WTC11 (cell line): ENCODE data around the gene WDR49. TPM values are rescaled to one million over a fixed set of nuclear protein-coding genes. Genes with fewer than 3 reads are reported as not detected.

Experiments
- ATAC-seq: fragments of 200-7000 bp; cut with Tn5 transposase; 2 replicates; pipeline ENCODE4 v1.10.0; 2021; ENCODE audit warnings: mild to moderate bottlenecking, moderate library complexity
- CTCF ChIA-PET: fragments of 300-600 bp; sonication (Branson Sonifier 250); formaldehyde crosslinking; loops from one replicate; lab custom pipeline; 2021; ENCODE audit warnings: antibody characterized with exemption; lab: Charles Lee
- POLR2A ChIA-PET: fragments of 350-600 bp; sonication (Branson Sonifier 250); formaldehyde crosslinking; loops from one replicate; lab custom pipeline; 2021; ENCODE audit warnings: antibody characterized with exemption; lab: Charles Lee
- DNase-seq: peaks from one replicate; pipeline ENCODE4 v3.0.0; 2021; ENCODE audit warnings: low spot score
- H3K27ac Mint-ChIP-seq: 2 replicates; pipeline ENCODE4 v1.8.0; 2021; ENCODE audit warnings: mixed read lengths
- H3K27me3 Mint-ChIP-seq: 2 replicates; pipeline ENCODE4 v1.8.0; 2021; ENCODE audit warnings: low read depth, mild to moderate bottlenecking, moderate library complexity, mixed read lengths
- H3K36me3 Mint-ChIP-seq: 2 replicates; pipeline ENCODE4 v1.8.0; 2021; ENCODE audit warnings: mixed read lengths
- H3K4me1 Mint-ChIP-seq: 2 replicates; pipeline ENCODE4 v1.8.0; 2022; ENCODE audit warnings: mixed read lengths
- H3K4me3 Mint-ChIP-seq: 2 replicates; pipeline ENCODE4 v1.8.0; 2021; ENCODE audit warnings: mild to moderate bottlenecking, moderate library complexity, mixed read lengths
- H3K9me3 Mint-ChIP-seq: 2 replicates; pipeline ENCODE4 v1.8.0; 2021; ENCODE audit warnings: mixed read lengths
- CREB1 ChIP-seq: sonication (generic); formaldehyde crosslinking; IDR thresholded peaks from 2 replicates; pipeline ENCODE4 v1.8.0; 2023; ENCODE audit warnings: mild to moderate bottlenecking, missing genetic modification reagents
- E2F5 ChIP-seq: sonication (generic); formaldehyde crosslinking; IDR thresholded peaks from 2 replicates; pipeline ENCODE4 v1.8.1; 2022; ENCODE audit warnings: mild to moderate bottlenecking, moderate library complexity, missing genetic modification reagents
- EMX1 ChIP-seq: fragments of 250-450 bp; sonication (Bioruptor Pico); IDR thresholded peaks from 2 replicates; pipeline ENCODE4 v1.8.0; 2021; ENCODE audit warnings: mild to moderate bottlenecking
- ESRRA ChIP-seq: sonication (generic); formaldehyde crosslinking; IDR thresholded peaks from 2 replicates; pipeline ENCODE4 v1.8.1; 2022; ENCODE audit warnings: mild to moderate bottlenecking, missing genetic modification reagents, borderline replicate concordance
- ETV6 ChIP-seq: sonication (generic); formaldehyde crosslinking; IDR thresholded peaks from 2 replicates; pipeline ENCODE4 v1.8.1; 2022; ENCODE audit warnings: mild to moderate bottlenecking, missing genetic modification reagents
- FOXK1 ChIP-seq: sonication (generic); formaldehyde crosslinking; IDR thresholded peaks from 2 replicates; pipeline ENCODE4 v1.8.0; 2022; ENCODE audit warnings: mild to moderate bottlenecking, moderate library complexity, missing genetic modification reagents
- FOXP1 ChIP-seq: sonication (generic); formaldehyde crosslinking; IDR thresholded peaks from 2 replicates; pipeline ENCODE4 v1.8.0; 2022; ENCODE audit warnings: missing genetic modification reagents, mild to moderate bottlenecking, moderate library complexity, borderline replicate concordance
- FOXP4 ChIP-seq: sonication (generic); formaldehyde crosslinking; IDR thresholded peaks from 2 replicates; pipeline ENCODE4 v1.8.0; 2022; ENCODE audit warnings: mild to moderate bottlenecking, missing genetic modification reagents
- GABPB1 ChIP-seq: sonication (generic); formaldehyde crosslinking; IDR thresholded peaks from 2 replicates; pipeline ENCODE4 v1.8.1; 2023; ENCODE audit warnings: mild to moderate bottlenecking, missing genetic modification reagents
- GRHL2 ChIP-seq: fragments of 250-450 bp; sonication (Bioruptor Pico); IDR thresholded peaks from 2 replicates; pipeline ENCODE4 v1.8.0; 2022; ENCODE audit warnings: mild to moderate bottlenecking, moderate library complexity; ENCODE audit not compliant: insufficient replicate concordance, severe bottlenecking
- JUN ChIP-seq: sonication (generic); formaldehyde crosslinking; IDR thresholded peaks from 2 replicates; pipeline ENCODE4 v1.8.0; 2023; ENCODE audit warnings: mild to moderate bottlenecking, missing genetic modification reagents
- MLX ChIP-seq: sonication (generic); formaldehyde crosslinking; IDR thresholded peaks from 2 replicates; pipeline ENCODE4 v1.8.1; 2023; ENCODE audit warnings: mild to moderate bottlenecking, missing genetic modification reagents, moderate library complexity
- NFATC4 ChIP-seq: fragments of 250-450 bp; sonication (Bioruptor Pico); IDR thresholded peaks from 2 replicates; pipeline ENCODE4 v1.9.0; 2021; ENCODE audit warnings: mild to moderate bottlenecking
- PREB ChIP-seq: sonication (generic); formaldehyde crosslinking; IDR thresholded peaks from 2 replicates; pipeline ENCODE4 v1.8.1; 2022; ENCODE audit warnings: mild to moderate bottlenecking, missing genetic modification reagents, moderate library complexity, borderline replicate concordance
- PRRX2 ChIP-seq: fragments of 250-450 bp; sonication (Bioruptor Pico); IDR thresholded peaks from 2 replicates; pipeline ENCODE4 v1.8.0; 2021; ENCODE audit warnings: mild to moderate bottlenecking
- SMAD4 ChIP-seq: sonication (generic); formaldehyde crosslinking; IDR thresholded peaks from 2 replicates; pipeline ENCODE4 v1.8.0; 2022; ENCODE audit warnings: mild to moderate bottlenecking, missing genetic modification reagents
- SOX15 ChIP-seq: fragments of 250-450 bp; sonication (Bioruptor Pico); IDR thresholded peaks from 2 replicates; pipeline ENCODE4 v1.9.0; 2021; ENCODE audit warnings: mild to moderate bottlenecking
- TP53 ChIP-seq: sonication (generic); formaldehyde crosslinking; IDR thresholded peaks from 2 replicates; pipeline ENCODE4 v1.8.1; 2023; ENCODE audit warnings: mild to moderate bottlenecking, missing genetic modification reagents
- ZMAT4 ChIP-seq: fragments of 250-450 bp; sonication (Bioruptor Pico); IDR thresholded peaks from 2 replicates; pipeline ENCODE4 v1.9.0; 2021; ENCODE audit warnings: mild to moderate bottlenecking
- ZNF121 ChIP-seq: sonication (generic); formaldehyde crosslinking; IDR thresholded peaks from 2 replicates; pipeline ENCODE4 v1.8.0; 2023; ENCODE audit warnings: missing genetic modification reagents
- ZNF232 ChIP-seq: sonication (generic); formaldehyde crosslinking; IDR thresholded peaks from 2 replicates; pipeline ENCODE4 v1.8.0; 2022; ENCODE audit warnings: mild to moderate bottlenecking, missing genetic modification reagents
- ZNF512 ChIP-seq: sonication (generic); formaldehyde crosslinking; IDR thresholded peaks from 2 replicates; pipeline ENCODE4 v1.8.1; 2022; ENCODE audit warnings: missing genetic modification reagents, borderline replicate concordance
- total RNA-seq: library from RNA; stranded (reverse); gene quantifications from 3 replicates; pipeline ENCODE4 v1.2.3, GENCODE V29; 2021

The WDR49 gene
- total RNA-seq, 1 experiment from 2014 or later: 0.92 TPM

GRCh38 chr3:167644611-167645010, 9.1 kb downstream of the WDR49 start:
- H3K9me3 Mint-ChIP-seq: peaks cover 12% of the 10 kb centered on the region
- H3K27ac Mint-ChIP-seq: no peak overlapping the region
- H3K4me1 Mint-ChIP-seq: peaks cover 6% of the 10 kb centered on the region
- peaks cover 3% of the 10 kb centered on the region for H3K36me3 Mint-ChIP-seq
- TF ChIP-seq CREB1 (no peak), GRHL2 (CRISPR knock-in tag) (no peak), MLX (CRISPR knock-in tag) (no peak), PREB (CRISPR knock-in tag) (no peak), ZNF512 (no peak)
- DNase-seq: no peak
- H3K27me3 Mint-ChIP-seq: no peaks in the 10 kb centered on the region
- H3K4me3 Mint-ChIP-seq: no peak overlapping the region
- POLR2A ChIA-PET: no interaction called here
- CTCF ChIA-PET: no interaction called here
- no peak for ATAC-seq

GRCh38 chr3:167631471-167631870, 22.3 kb downstream of the WDR49 start:
- ATAC-seq: no peak
- no peak overlapping the region for H3K4me3 Mint-ChIP-seq
- peaks cover 3% of the 10 kb centered on the region for H3K9me3 Mint-ChIP-seq
- CTCF ChIA-PET: no interaction called here
- TF ChIP-seq ZMAT4: no peak
- no peak for TF ChIP-seq TP53 (CRISPR knock-in tag)
- no peak for TF ChIP-seq SOX15
- no peak for TF ChIP-seq ZNF121 (CRISPR knock-in tag)
- TF ChIP-seq FOXP1 (CRISPR knock-in tag): no peak
- no peak for TF ChIP-seq PRRX2 (CRISPR knock-in tag)
- TF ChIP-seq ESRRA (CRISPR knock-in tag): no peak
- no peak for TF ChIP-seq JUN (CRISPR knock-in tag)
- TF ChIP-seq GABPB1: no peak
- TF ChIP-seq SMAD4 (CRISPR knock-in tag): no peak
- TF ChIP-seq ETV6 (CRISPR knock-in tag): no peak
- TF ChIP-seq ZNF232: no peak
- no peak for TF ChIP-seq EMX1 (CRISPR knock-in tag)
- POLR2A ChIA-PET: no interaction called here
- H3K27me3 Mint-ChIP-seq: no peaks in the 10 kb centered on the region
- DNase-seq: no peak
- H3K4me1 Mint-ChIP-seq: peaks cover 1% of the 10 kb centered on the region
- H3K36me3 Mint-ChIP-seq: no peaks in the 10 kb centered on the region
- 0 out of 2 replicates have a peak overlapping the region, but pooled peaks have one; percentile 1 for H3K27ac Mint-ChIP-seq

- no peaks in the 10 kb centered on the region; the same call in 1 of the 2 replicates for H3K4me1 Mint-ChIP-seq
- DNase-seq (no peak), ATAC-seq (no peak)
- no peaks in the 10 kb centered on the region for H3K9me3 Mint-ChIP-seq
- H3K36me3 Mint-ChIP-seq: no peaks in the 10 kb centered on the region
- CTCF ChIA-PET: no interaction called here
- POLR2A ChIA-PET: interaction anchor here (0.8 kb wide), 1 partner anchor 12 kb away, joined by 3 read pairs; no protein-coding TSS in a partner anchor
- H3K27me3 Mint-ChIP-seq: no peaks in the 10 kb centered on the region
- H3K4me3 Mint-ChIP-seq: no peak overlapping the region
- H3K27ac Mint-ChIP-seq: no peak overlapping the region
- TF ChIP-seq E2F5 (CRISPR knock-in tag) (no peak), FOXP4 (CRISPR knock-in tag) (no peak), PREB (CRISPR knock-in tag) (no peak), NFATC4 (CRISPR knock-in tag) (no peak), FOXK1 (no peak), ZNF512 (no peak), ETV6 (CRISPR knock-in tag) (no peak)
Observed at GRCh38 chr3:167626490-167626889, 27.3 kb downstream of the WDR49 start.
